Panc1 (cell line): ENCODE data around the gene RSRP1. TPM values are rescaled to one million over a fixed set of nuclear protein-coding genes. Genes with fewer than 3 reads are reported as not detected.

Source experiments
- ATAC-seq: fragments of 200-7000 bp; cut with Tn5 transposase; 2 replicates; pipeline ENCODE4 v1.9.1; 2020; ENCODE audit warnings: mild to moderate bottlenecking, moderate library complexity
- BruUV-seq: library from RNA; stranded (reverse); fragments of 400-500 nt; replicated peaks from 2 replicates; lab custom pipeline; 2021; lab: Mats Ljungman, UMichigan
- CTCF ChIA-PET: fragments of 300-600 bp; sonication (Branson Sonifier 250); formaldehyde crosslinking; loops from one replicate; lab custom pipeline; 2022; ENCODE audit warnings: antibody characterized with exemption; lab: Charles Lee
- POLR2A ChIA-PET: fragments of 300-600 bp; sonication (Branson Sonifier 250); formaldehyde crosslinking; loops from one replicate; lab custom pipeline; 2022; ENCODE audit warnings: antibody characterized with exemption; lab: Charles Lee
- DNase-seq: peaks from one replicate; pipeline ENCODE4 v3.0.0-alpha.2; 2010; ENCODE audit warnings: low read depth, low spot score
- H3K27ac ChIP-seq: 2 replicates; pipeline ENCODE4 v1.5.1; 2011; ENCODE audit warnings: mild to moderate bottlenecking, low read length, inconsistent platforms
- H3K27me3 ChIP-seq: fragments of 200-500 bp; sonication (Bioruptor generic); 2 replicates; pipeline ENCODE4 v1.6.0; 2014; ENCODE audit warnings: low read length, inconsistent platforms; ENCODE audit not compliant: control insufficient read depth, insufficient read depth
- H3K36me3 ChIP-seq: fragments of 200-500 bp; sonication (Bioruptor generic); 2 replicates; pipeline ENCODE4 v1.5.1; 2014; ENCODE audit warnings: inconsistent platforms, mild to moderate bottlenecking, low read length, moderate library complexity; ENCODE audit not compliant: control insufficient read depth, insufficient read depth
- H3K4me1 ChIP-seq: 2 replicates; pipeline ENCODE4 v1.5.1; 2011; ENCODE audit warnings: inconsistent platforms, mild to moderate bottlenecking, low read length, moderate library complexity; ENCODE audit not compliant: control insufficient read depth, insufficient read depth
- H3K4me3 ChIP-seq, 2 experiments: 2 replicates each; pipeline ENCODE4 v1.5.1; 2011 to 2012; ENCODE audit warnings: low read depth in 2 of 2, low read length in 2 of 2, mild to moderate bottlenecking in 2 of 2, inconsistent platforms in 1 of 2, moderate library complexity in 1 of 2
- H3K9me3 ChIP-seq: fragments of 200-500 bp; sonication (Bioruptor generic); 2 replicates; pipeline ENCODE4 v1.5.1; 2014; ENCODE audit warnings: low read depth, mild to moderate bottlenecking, inconsistent platforms, low read length, moderate library complexity; ENCODE audit not compliant: control insufficient read depth, insufficient read depth
- CTCF ChIP-seq: fragments of 450-650 bp; IDR thresholded peaks from 2 replicates; pipeline ENCODE4 v1.5.1; 2017; ENCODE audit warnings: mild to moderate bottlenecking
- POLR2AphosphoS5 ChIP-seq: IDR thresholded peaks from 2 replicates; pipeline ENCODE4 v1.6.1; 2012; ENCODE audit warnings: mild to moderate bottlenecking, low read depth, low read length, moderate library complexity
- REST ChIP-seq, 2 experiments: IDR thresholded peaks; 2 replicates each; pipeline ENCODE4 v1.6.1; 2011 to 2012; ENCODE audit warnings: low read depth in 2 of 2, control low read depth in 1 of 2, low read length in 1 of 2, mild to moderate bottlenecking in 1 of 2, moderate library complexity in 1 of 2; ENCODE audit not compliant: insufficient read depth in 1 of 2
- SIN3A ChIP-seq: IDR thresholded peaks from 2 replicates; pipeline ENCODE4 v1.6.1; 2012; ENCODE audit warnings: low read depth, mild to moderate bottlenecking, low read length, moderate library complexity, borderline replicate concordance; ENCODE audit not compliant: insufficient read depth
- TCF7L2 ChIP-seq: IDR thresholded peaks from 2 replicates; pipeline ENCODE4 v1.6.1; 2011; ENCODE audit warnings: mild to moderate bottlenecking, low read depth, low read length, inconsistent platforms
- in situ Hi-C: cut with HindIII; loops from 2 replicates; pipeline ENCODE4 v1.10.0; 2016; ENCODE audit warnings: low sequenced_read_pairs, low pct_unique_long_range_greater_than_20kb
- intact Hi-C: fragments of 100-400 bp; cut with micrococcal nuclease; formaldehyde crosslinking; loops from one replicate; pipeline ENCODE4 v1.10.0; 2022; ENCODE audit not compliant: unreplicated experiment
- total RNA-seq: library from RNA; stranded (reverse); gene quantifications from one replicate; pipeline ENCODE4 v1.2.1, GENCODE V29; 2021; ENCODE audit not compliant: unreplicated experiment

RSRP1 gene
- total RNA-seq, 1 experiment from 2014 or later, result 104 TPM

GRCh38 chr1:25199819-25200620 lies 47.2 kb downstream of the RSRP1 start:
- TF ChIP-seq POLR2AphosphoS5 (no peak), REST (IDR thresholded peaks at IDR 0.05; ENCODE audit: insufficient read depth in 1 of 2, low read depth in 2 of 2, low read length in 1 of 2) (no peak), TCF7L2 (no peak), SIN3A (no peak), CTCF (no peak)
- Histone ChIP-seq H3K27me3 (no peaks in the 10 kb centered on the region), H3K4me3 (no peak overlapping the region), H3K9me3 (no peaks in the 10 kb centered on the region), H3K4me1 (no peaks in the 10 kb centered on the region; the same call in 1 of the 2 replicates), H3K36me3 (no peaks in the 10 kb centered on the region), H3K27ac (no peak overlapping the region)
- CTCF ChIA-PET, result no interaction called here
- no peak for ATAC-seq
- no TSS peak for BruUV-seq
- intact Hi-C loops (loop anchor here (5.0 to 10.0 kb wide), 2 partner anchors 85 to 163 kb away; no protein-coding TSS in a partner anchor), in situ Hi-C loops (no loop called here)
- no peak for DNase-seq
- POLR2A ChIA-PET, result no interaction called here

DNA sequence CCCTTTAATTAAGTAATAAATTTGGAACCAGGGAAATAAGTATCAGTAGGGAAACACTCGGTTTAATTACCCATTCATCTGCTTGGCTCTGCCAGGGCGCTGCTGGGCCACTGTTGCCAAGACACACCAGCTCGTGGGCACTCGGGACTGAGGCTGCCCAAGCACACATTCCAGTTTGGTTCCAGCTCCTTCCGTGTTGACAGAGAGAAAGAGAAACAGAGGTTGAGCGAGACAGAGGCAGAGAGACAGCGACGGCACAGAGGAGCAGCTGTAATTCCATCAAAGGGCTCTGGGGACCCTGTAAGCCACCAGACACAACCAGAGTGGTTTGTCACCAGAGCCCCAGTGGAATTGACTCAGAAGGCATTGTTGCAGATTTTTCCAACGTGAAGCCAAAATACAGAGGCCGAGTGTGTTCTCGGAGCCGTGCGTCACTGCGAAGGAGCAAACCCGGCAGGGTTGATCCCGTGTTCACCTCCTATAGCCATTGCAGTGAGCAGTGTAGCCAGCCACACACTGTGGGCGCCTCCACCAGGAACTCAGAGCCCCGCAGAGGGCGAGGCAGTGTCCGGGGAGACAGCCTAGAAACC lies 48.5 kb downstream of the RSRP1 start:
- H3K4me3 ChIP-seq, result no peak overlapping the region
- no peaks in the 10 kb centered on the region; the same call in 1 of the 2 replicates for H3K4me1 ChIP-seq
- no peak overlapping the region for H3K27ac ChIP-seq
- BruUV-seq, result no TSS peak
- DNase-seq, result no peak
- H3K9me3 ChIP-seq, result no peaks in the 10 kb centered on the region
- H3K27me3 ChIP-seq, result no peaks in the 10 kb centered on the region
- ATAC-seq, result no peak
- intact Hi-C loops (no loop called here), in situ Hi-C loops (no loop called here)
- ChIA-PET CTCF (no interaction called here), POLR2A (no interaction called here)
- H3K36me3 ChIP-seq, result no peaks in the 10 kb centered on the region
- no peak for TF ChIP-seq POLR2AphosphoS5
- TF ChIP-seq TCF7L2, result no peak
- TF ChIP-seq REST (IDR thresholded peaks at IDR 0.05; ENCODE audit: insufficient read depth in 1 of 2, low read depth in 2 of 2, low read length in 1 of 2), result no peak
- no peak for TF ChIP-seq SIN3A
